PC-3 (cell line): ENCODE data around the gene ZNRF2. TPM values are rescaled to one million over a fixed set of nuclear protein-coding genes. Genes with fewer than 3 reads are reported as not detected.

ENCODE experiments used
- ATAC-seq: fragments of 200-7000 bp; cut with Tn5 transposase; 2 replicates; pipeline ENCODE4 v1.9.1; 2020; ENCODE audit warnings: mild to moderate bottlenecking, moderate library complexity
- BruUV-seq: library from RNA; stranded (reverse); fragments of 400-500 nt; replicated peaks from 2 replicates; lab custom pipeline; 2021; lab: Mats Ljungman, UMichigan
- CTCF ChIA-PET: fragments of 300-600 bp; sonication (Branson Sonifier 250); formaldehyde crosslinking; loops from one replicate; lab custom pipeline; 2022; ENCODE audit warnings: antibody characterized with exemption; lab: Charles Lee
- POLR2A ChIA-PET: fragments of 300-600 bp; sonication (Branson Sonifier 250); formaldehyde crosslinking; loops from one replicate; lab custom pipeline; 2022; ENCODE audit warnings: antibody characterized with exemption; ENCODE audit not compliant: unreplicated experiment; lab: Charles Lee
- DNase-seq: peaks from one replicate; pipeline ENCODE4 v3.0.0-alpha.2; 2015
- H2AFZ ChIP-seq: fragments of 300-600 bp; sonication (generic); 2 replicates; pipeline ENCODE4 v1.6.0; 2016; ENCODE audit warnings: antibody characterized with exemption, low read length
- H3F3A ChIP-seq: fragments of 300-600 bp; sonication (generic); one replicate; pipeline ENCODE4 v1.6.0; 2017; ENCODE audit warnings: antibody characterized with exemption, low read length, control low read depth, mild to moderate bottlenecking; ENCODE audit not compliant: unreplicated experiment
- H3K27ac ChIP-seq: fragments of 300-600 bp; sonication (generic); 2 replicates; pipeline ENCODE4 v1.5.1; 2016; ENCODE audit warnings: mild to moderate bottlenecking, low read length
- H3K27me3 ChIP-seq: fragments of 300-600 bp; sonication (generic); 2 replicates; pipeline ENCODE4 v1.6.1; 2016; ENCODE audit warnings: low read length, mixed read lengths
- H3K36me3 ChIP-seq: fragments of 300-600 bp; sonication (generic); 2 replicates; pipeline ENCODE4 v1.6.1; 2016; ENCODE audit warnings: low read depth, mixed run types, low read length, mixed read lengths
- H3K4me1 ChIP-seq: fragments of 300-600 bp; sonication (generic); 2 replicates; pipeline ENCODE4 v1.5.1; 2016; ENCODE audit warnings: low read length; ENCODE audit not compliant: insufficient read depth
- H3K4me2 ChIP-seq: fragments of 300-600 bp; sonication (generic); 2 replicates; pipeline ENCODE4 v1.6.0; 2016; ENCODE audit warnings: low read length
- H3K4me3 ChIP-seq: fragments of 300-600 bp; sonication (generic); 2 replicates; pipeline ENCODE4 v1.5.1; 2016; ENCODE audit warnings: mild to moderate bottlenecking, low read length, mixed read lengths
- H3K79me2 ChIP-seq: fragments of 300-600 bp; sonication (generic); 2 replicates; pipeline ENCODE4 v1.6.1; 2017; ENCODE audit warnings: low read length, mixed read lengths
- H3K9ac ChIP-seq: fragments of 300-600 bp; sonication (generic); 2 replicates; pipeline ENCODE4 v1.6.0; 2016; ENCODE audit warnings: mild to moderate bottlenecking, low read length
- H3K9me2 ChIP-seq: fragments of 300-600 bp; sonication (generic); replicated peaks from 2 replicates; pipeline ENCODE4 v1.6.1; 2016; ENCODE audit warnings: mixed run types, low read length, mixed read lengths
- H3K9me3 ChIP-seq: fragments of 300-600 bp; sonication (generic); 2 replicates; pipeline ENCODE4 v1.6.1; 2016; ENCODE audit warnings: low read length, mixed read lengths
- H4K20me1 ChIP-seq: fragments of 300-600 bp; sonication (generic); 2 replicates; pipeline ENCODE4 v1.6.1; 2016; ENCODE audit warnings: low read length, mixed read lengths
- EZH2 ChIP-seq: fragments of 300-600 bp; sonication (generic); IDR thresholded peaks from one replicate; pipeline ENCODE4 v1.6.1; 2017; ENCODE audit warnings: antibody characterized with exemption, mild to moderate bottlenecking, low read length; ENCODE audit not compliant: unreplicated experiment
- EZH2phosphoT487 ChIP-seq: fragments of 300-600 bp; sonication (generic); IDR thresholded peaks from 2 replicates; pipeline ENCODE4 v1.6.1; 2018; ENCODE audit warnings: mild to moderate bottlenecking, antibody characterized with exemption, low read length, borderline replicate concordance
- intact Hi-C: fragments of 100-400 bp; cut with micrococcal nuclease; formaldehyde crosslinking; loops from 2 replicates; pipeline ENCODE4 v1.9.0; 2023
- microRNA-seq: library from miRNA; unstranded; fragments of <30 nt; microRNA quantifications from one replicate; pipeline ENCODE4 v1.1.0, GENCODE V29; 2020; ENCODE audit not compliant: unreplicated experiment
- total RNA-seq: library from RNA; depleted of rRNA; stranded (reverse); fragments of >200 nt; gene quantifications from 2 replicates; pipeline ENCODE4 v1.2.3, GENCODE V29; 2014; rRNA removed
- TF ChIP-seq, protein P1 (sequence below): fragments of 300-600 bp; sonication (generic); conservative IDR thresholded peaks from 2 replicates; pipeline ENCODE4 v1.5.1; 2017; ENCODE audit warnings: antibody characterized with exemption, low read depth, mild to moderate bottlenecking, low read length

The ZNRF2 gene
- total RNA-seq, 1 experiment from 2014 or later: 13.1 TPM

DNA sequence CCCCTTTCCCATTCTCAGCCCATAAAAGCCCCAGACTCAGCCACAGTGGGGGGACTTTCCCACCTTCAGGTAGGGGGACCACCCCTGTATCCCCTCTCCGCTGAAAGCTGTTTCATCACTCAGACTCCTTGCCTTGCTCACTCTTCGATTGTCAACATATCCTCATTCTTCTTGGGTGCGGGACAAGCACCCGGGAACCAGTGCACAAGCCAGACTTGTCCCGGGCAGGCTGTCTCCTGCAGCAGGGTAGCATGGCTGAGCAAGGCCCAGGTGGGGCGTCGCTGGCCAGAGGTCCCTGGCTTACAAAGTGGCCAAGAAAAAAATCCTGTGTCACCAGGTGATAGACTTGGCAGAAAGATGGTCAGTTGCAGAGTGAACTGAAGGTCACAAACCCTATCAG is 129.5 kb downstream of the ZNRF2 start:
- Histone ChIP-seq H3K79me2 (no peaks in the 10 kb centered on the region), H3K4me1 (no peaks in the 10 kb centered on the region), H3F3A (no peaks in the 10 kb centered on the region), H3K4me2 (no peak overlapping the region), H3K9ac (no peak overlapping the region), H3K9me2 (no peaks in the 10 kb centered on the region), H3K4me3 (no peak overlapping the region), H2AFZ (no peak overlapping the region), H3K27ac (no peak overlapping the region), H3K27me3 (no peaks in the 10 kb centered on the region), H3K36me3 (no peaks in the 10 kb centered on the region), H4K20me1 (no peaks in the 10 kb centered on the region), H3K9me3 (no peaks in the 10 kb centered on the region)
- intact Hi-C loops: loop anchor here (1.0 to 5.0 kb wide), 6 partner anchors 62 to 777 kb away; partner anchors contain the start of gene ZNRF2
- no peak for DNase-seq
- ATAC-seq: no peak
- TF ChIP-seq, protein P1, sequence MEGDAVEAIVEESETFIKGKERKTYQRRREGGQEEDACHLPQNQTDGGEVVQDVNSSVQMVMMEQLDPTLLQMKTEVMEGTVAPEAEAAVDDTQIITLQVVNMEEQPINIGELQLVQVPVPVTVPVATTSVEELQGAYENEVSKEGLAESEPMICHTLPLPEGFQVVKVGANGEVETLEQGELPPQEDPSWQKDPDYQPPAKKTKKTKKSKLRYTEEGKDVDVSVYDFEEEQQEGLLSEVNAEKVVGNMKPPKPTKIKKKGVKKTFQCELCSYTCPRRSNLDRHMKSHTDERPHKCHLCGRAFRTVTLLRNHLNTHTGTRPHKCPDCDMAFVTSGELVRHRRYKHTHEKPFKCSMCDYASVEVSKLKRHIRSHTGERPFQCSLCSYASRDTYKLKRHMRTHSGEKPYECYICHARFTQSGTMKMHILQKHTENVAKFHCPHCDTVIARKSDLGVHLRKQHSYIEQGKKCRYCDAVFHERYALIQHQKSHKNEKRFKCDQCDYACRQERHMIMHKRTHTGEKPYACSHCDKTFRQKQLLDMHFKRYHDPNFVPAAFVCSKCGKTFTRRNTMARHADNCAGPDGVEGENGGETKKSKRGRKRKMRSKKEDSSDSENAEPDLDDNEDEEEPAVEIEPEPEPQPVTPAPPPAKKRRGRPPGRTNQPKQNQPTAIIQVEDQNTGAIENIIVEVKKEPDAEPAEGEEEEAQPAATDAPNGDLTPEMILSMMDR: no peak
- TF ChIP-seq EZH2phosphoT487 (no peak), EZH2 (no peak)
- ChIA-PET POLR2A (no interaction called here), CTCF (no interaction called here)
- BruUV-seq: no TSS peak

Small RNA genes lying within 50 kb of the gene (microRNA-seq; reads per million reads assigned to microRNA genes)
- not detected for gene MIR550A1
- not detected for gene MIR550B1

Other genes with a start within 250 kb of the ZNRF2 start
- gene MTURN, start 149.6 kb upstream of the ZNRF2 start, total RNA-seq: 5.4 and 6.3 TPM in 2 replicates
- 4.6 and 5.9 TPM in 2 replicates for gene NOD1, start 194.2 kb downstream of the ZNRF2 start, total RNA-seq
- 64.1 and 67.6 TPM in 2 replicates for gene GGCT, start 220.2 kb downstream of the ZNRF2 start, total RNA-seq